T-helper 1 cell treated with Interleukin-12 subunit alpha and Interleukin-12 subunit beta and Interleukin-4 antibody, amounts not matched to agents 30 μg/mL and 1 μg/mL, for 36 hours (primary cell): ENCODE data around the gene PRPF40B.

Experiments
- H3K27ac Mint-ChIP-seq: one replicate; pipeline ENCODE4 v1.8.0; 2021; ENCODE audit warnings: mild to moderate bottlenecking, mixed read lengths
- H3K27me3 Mint-ChIP-seq: one replicate; pipeline ENCODE4 v1.8.0; 2021; ENCODE audit warnings: low read depth, mixed read lengths
- H3K36me3 Mint-ChIP-seq: one replicate; pipeline ENCODE4 v1.8.0; 2021; ENCODE audit warnings: low read depth, mixed read lengths
- H3K4me1 Mint-ChIP-seq: one replicate; pipeline ENCODE4 v1.8.0; 2021; ENCODE audit warnings: low read depth, mixed read lengths
- H3K4me3 Mint-ChIP-seq: one replicate; pipeline ENCODE4 v1.8.0; 2021; ENCODE audit warnings: mild to moderate bottlenecking, moderate library complexity, mixed read lengths
- H3K9me3 Mint-ChIP-seq: one replicate; pipeline ENCODE4 v1.8.0; 2021; ENCODE audit warnings: mixed read lengths

The PRPF40B gene

GRCh38 chr12:49669796-49670195, 46.4 kb downstream of the PRPF40B start:
- H3K27me3 Mint-ChIP-seq = no peaks in the 10 kb centered on the region
- no peaks in the 10 kb centered on the region for H3K9me3 Mint-ChIP-seq
- H3K36me3 Mint-ChIP-seq = peaks cover 25% of the 10 kb centered on the region
- no peak overlapping the region for H3K4me3 Mint-ChIP-seq
- peak overlapping the region; percentile 10 for H3K27ac Mint-ChIP-seq
- H3K4me1 Mint-ChIP-seq = peaks cover 68% of the 10 kb centered on the region

GRCh38 chr12:49671031-49671765, 47.8 kb downstream of the PRPF40B start:
- Mint-ChIP-seq H3K27ac (peak overlapping the region; percentile 90), H3K9me3 (no peaks in the 10 kb centered on the region), H3K4me3 (peak overlapping the region; percentile 40), H3K4me1 (peaks cover 74% of the 10 kb centered on the region), H3K27me3 (no peaks in the 10 kb centered on the region), H3K36me3 (peaks cover 15% of the 10 kb centered on the region)

DNA sequence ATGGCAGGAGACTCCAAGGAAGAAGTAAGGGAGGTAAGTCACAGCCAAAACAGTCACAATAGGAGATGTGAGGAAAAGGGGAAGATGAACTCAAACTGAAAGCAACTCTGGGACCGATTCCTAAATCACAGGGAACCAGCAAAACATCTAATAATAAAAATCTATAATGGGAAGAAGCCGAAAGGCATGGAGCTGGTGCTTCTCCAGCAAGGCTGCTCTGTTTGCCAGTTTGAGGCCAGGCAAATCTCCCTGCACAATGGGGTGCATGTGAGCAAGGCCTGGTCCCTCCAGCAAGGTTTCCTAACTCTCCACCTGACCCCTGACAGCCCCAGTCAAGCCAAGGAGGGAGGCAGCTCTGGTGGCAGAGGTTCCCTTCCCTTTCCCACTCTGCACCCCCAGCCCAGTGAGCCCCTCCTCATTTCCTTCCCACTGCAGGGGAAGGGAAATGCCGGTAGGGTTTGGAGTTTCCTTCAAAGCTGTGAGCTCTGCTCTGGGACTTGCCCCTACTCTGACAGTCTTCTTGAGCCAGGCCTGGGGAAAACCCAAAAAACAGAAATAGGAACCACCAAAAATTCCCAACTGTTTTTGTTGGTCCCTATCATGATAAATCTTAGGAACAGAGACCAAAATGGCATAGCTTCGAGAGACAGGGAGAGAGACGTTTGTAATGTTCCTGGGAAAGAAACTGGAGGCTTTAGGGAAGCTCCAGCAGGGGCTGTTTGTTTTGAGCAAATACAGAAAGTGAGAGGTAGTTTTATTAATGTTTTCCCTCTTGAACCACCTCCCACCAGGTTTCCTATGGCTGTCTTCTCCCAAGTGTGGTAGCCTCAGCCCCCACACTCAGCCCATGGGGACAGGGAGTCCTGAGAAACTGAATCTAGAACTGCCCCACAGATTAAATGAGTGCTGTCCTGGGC, 49.2 kb downstream of the PRPF40B start:
- Mint-ChIP-seq H3K36me3 (peaks cover 13% of the 10 kb centered on the region), H3K9me3 (no peaks in the 10 kb centered on the region), H3K4me3 (peak overlapping the region; percentile 7), H3K4me1 (peaks cover 76% of the 10 kb centered on the region), H3K27me3 (no peaks in the 10 kb centered on the region), H3K27ac (peak overlapping the region; percentile 90)

GRCh38 chr12:49673446-49674317, 50.3 kb downstream of the PRPF40B start:
- H3K27me3 Mint-ChIP-seq = no peaks in the 10 kb centered on the region
- peaks cover 66% of the 10 kb centered on the region for H3K4me1 Mint-ChIP-seq
- peak overlapping the region; percentile 43 for H3K4me3 Mint-ChIP-seq
- H3K36me3 Mint-ChIP-seq = peaks cover 4% of the 10 kb centered on the region
- H3K9me3 Mint-ChIP-seq = no peaks in the 10 kb centered on the region
- peak overlapping the region; percentile 82 for H3K27ac Mint-ChIP-seq

DNA sequence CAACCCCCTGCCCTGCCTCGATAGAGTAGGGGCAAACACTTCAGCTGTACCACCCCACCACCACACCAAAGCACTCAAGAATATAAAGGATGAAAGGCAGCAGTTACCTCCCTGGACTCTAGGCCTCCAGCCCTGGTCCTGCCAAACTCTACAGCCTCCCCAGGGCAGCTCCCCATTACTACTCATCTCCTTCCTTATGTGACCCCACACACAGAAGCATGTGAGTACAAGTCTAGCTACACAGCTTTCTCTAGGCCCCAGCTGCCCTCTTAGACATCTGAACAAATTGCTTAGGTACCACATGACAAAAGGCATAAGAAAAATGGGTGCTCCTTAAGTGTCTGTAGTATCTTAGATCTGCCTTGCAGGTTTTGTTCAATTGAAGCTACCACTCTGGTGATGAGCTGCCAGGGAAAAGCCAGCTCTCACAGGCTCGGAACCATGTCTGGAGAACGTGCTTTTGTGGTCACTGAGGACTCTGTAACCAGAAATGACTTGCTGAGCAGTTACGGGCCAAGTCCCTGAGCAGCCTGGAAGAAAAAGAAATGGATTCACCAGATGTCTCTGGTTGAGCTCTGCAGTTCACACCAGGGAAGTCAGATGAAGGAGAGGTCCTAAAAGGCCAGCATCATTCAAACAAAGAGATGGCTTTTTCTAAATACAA, 51.1 kb downstream of the PRPF40B start:
- peak overlapping the region; percentile 82 for H3K27ac Mint-ChIP-seq

GRCh38 chr12:49675137-49675536, 51.8 kb downstream of the PRPF40B start:
- H3K4me1 Mint-ChIP-seq = peaks cover 63% of the 10 kb centered on the region
- H3K4me3 Mint-ChIP-seq = no peak overlapping the region
- H3K36me3 Mint-ChIP-seq = no peaks in the 10 kb centered on the region
- no peaks in the 10 kb centered on the region for H3K9me3 Mint-ChIP-seq
- no peak overlapping the region for H3K27ac Mint-ChIP-seq
- H3K27me3 Mint-ChIP-seq = no peaks in the 10 kb centered on the region

More for the DNA sequence above, 51.1 kb downstream of the PRPF40B start:
- H3K4me1 Mint-ChIP-seq = peaks cover 68% of the 10 kb centered on the region
- H3K9me3 Mint-ChIP-seq = no peaks in the 10 kb centered on the region
- peak overlapping the region; percentile 43 for H3K4me3 Mint-ChIP-seq
- H3K27me3 Mint-ChIP-seq = no peaks in the 10 kb centered on the region
- peaks cover 4% of the 10 kb centered on the region for H3K36me3 Mint-ChIP-seq

GRCh38 chr12:49678711-49679110, 55.4 kb downstream of the PRPF40B start:
- no peaks in the 10 kb centered on the region for H3K27me3 Mint-ChIP-seq
- no peaks in the 10 kb centered on the region for H3K9me3 Mint-ChIP-seq
- H3K36me3 Mint-ChIP-seq = no peaks in the 10 kb centered on the region
- H3K4me3 Mint-ChIP-seq = no peak overlapping the region
- peaks cover 38% of the 10 kb centered on the region for H3K4me1 Mint-ChIP-seq
- no peak overlapping the region for H3K27ac Mint-ChIP-seq

DNA sequence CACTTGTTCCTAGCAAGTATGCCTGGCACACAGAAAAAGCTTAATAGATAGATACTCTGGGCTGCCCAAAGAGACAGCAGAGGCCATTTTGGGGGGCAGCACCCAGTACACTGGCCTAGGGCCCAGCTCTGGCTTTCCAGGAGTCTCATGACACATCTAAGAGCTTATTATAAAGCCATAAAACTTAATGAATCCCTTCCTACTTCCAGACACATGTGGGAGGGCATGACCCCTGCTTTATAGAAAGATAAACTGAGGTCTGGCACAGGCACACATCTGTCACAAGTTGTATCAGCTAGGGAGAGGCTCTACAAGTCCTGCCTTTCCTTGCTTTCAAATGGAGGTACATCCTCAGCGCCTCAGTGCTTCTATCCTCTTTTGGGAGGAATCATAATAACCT, 56.7 kb downstream of the PRPF40B start:
- no peaks in the 10 kb centered on the region for H3K36me3 Mint-ChIP-seq
- no peaks in the 10 kb centered on the region for H3K9me3 Mint-ChIP-seq
- no peak overlapping the region for H3K27ac Mint-ChIP-seq
- no peak overlapping the region for H3K4me3 Mint-ChIP-seq
- H3K27me3 Mint-ChIP-seq = no peaks in the 10 kb centered on the region
- peaks cover 34% of the 10 kb centered on the region for H3K4me1 Mint-ChIP-seq

DNA sequence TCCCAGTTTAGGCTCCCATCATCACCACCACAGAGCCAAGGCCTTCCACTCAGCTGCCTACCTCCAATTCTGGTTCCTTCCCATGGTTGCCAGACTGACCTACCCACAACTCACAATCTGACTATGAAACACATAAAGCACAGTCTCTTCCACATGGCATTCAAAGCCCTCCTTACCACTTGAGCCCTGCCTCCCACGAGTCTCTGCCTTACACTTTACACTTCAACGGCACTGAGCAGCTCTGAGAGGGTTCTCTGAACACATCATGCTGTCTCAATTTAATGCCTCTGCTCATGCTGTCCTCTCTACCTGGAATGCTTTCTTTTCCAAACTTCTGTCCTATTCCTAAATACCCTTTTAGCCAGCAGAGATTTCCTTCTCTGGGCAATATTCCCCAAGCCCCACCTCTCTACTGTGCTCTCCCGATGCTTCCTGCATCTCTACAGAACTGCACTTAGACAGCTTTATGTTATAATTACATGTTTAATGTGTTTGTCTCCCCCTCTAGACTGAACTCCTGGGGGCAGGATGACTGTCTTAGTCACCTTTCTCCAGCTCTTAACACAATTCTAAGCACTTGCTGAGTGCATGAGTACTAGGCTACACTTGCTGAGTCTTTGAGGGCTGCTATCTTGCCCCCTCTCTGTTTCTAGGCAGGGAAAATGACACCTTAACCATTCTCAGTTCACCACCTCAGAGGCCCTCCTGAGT, 60.4 kb downstream of the PRPF40B start:
- Mint-ChIP-seq H3K9me3 (no peaks in the 10 kb centered on the region), H3K4me1 (peaks cover 25% of the 10 kb centered on the region), H3K27me3 (no peaks in the 10 kb centered on the region), H3K36me3 (peaks cover 10% of the 10 kb centered on the region), H3K27ac (no peak overlapping the region), H3K4me3 (no peak overlapping the region)

- Mint-ChIP-seq H3K27me3 (no peaks in the 10 kb centered on the region), H3K4me1 (peaks cover 27% of the 10 kb centered on the region), H3K4me3 (no peak overlapping the region), H3K9me3 (no peaks in the 10 kb centered on the region), H3K36me3 (peaks cover 12% of the 10 kb centered on the region), H3K27ac (no peak overlapping the region)
These were observed 61.0 kb downstream of the PRPF40B start for GRCh38 chr12:49684310-49684854.

GRCh38 chr12:49687941-49688340, 64.6 kb downstream of the PRPF40B start:
- no peaks in the 10 kb centered on the region for H3K9me3 Mint-ChIP-seq
- H3K36me3 Mint-ChIP-seq = peaks cover 14% of the 10 kb centered on the region
- no peaks in the 10 kb centered on the region for H3K27me3 Mint-ChIP-seq
- H3K27ac Mint-ChIP-seq = no peak overlapping the region
- H3K4me3 Mint-ChIP-seq = no peak overlapping the region
- H3K4me1 Mint-ChIP-seq = peaks cover 33% of the 10 kb centered on the region

GRCh38 chr12:49689237-49689636, 65.9 kb downstream of the PRPF40B start:
- H3K36me3 Mint-ChIP-seq = peaks cover 14% of the 10 kb centered on the region

DNA sequence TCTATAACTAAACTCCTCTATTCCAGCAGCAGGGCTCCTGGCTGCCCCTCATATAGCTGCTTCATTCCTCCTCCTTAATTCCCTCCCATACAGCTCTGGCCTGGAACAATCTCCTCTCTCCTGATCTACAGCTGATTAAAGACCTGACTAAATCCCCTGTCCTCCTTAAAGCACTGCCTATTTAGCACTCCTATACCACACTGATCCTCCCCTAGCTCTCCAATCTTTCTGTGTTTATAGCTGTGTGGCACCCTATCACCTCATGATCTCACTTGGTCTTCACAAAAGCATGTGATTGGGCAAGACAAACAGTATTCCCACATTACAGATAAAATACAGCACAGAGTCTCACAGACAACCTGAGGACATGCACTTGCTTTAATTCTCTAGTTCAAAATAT, 66.4 kb downstream of the PRPF40B start:
- no peaks in the 10 kb centered on the region for H3K9me3 Mint-ChIP-seq
- H3K4me1 Mint-ChIP-seq = peaks cover 22% of the 10 kb centered on the region
- H3K4me3 Mint-ChIP-seq = no peak overlapping the region
- H3K27me3 Mint-ChIP-seq = no peaks in the 10 kb centered on the region
- H3K27ac Mint-ChIP-seq = no peak overlapping the region
- H3K36me3 Mint-ChIP-seq = peaks cover 14% of the 10 kb centered on the region

More at GRCh38 chr12:49689237-49689636, 65.9 kb downstream of the PRPF40B start:
- H3K9me3 Mint-ChIP-seq = no peaks in the 10 kb centered on the region
- no peak overlapping the region for H3K27ac Mint-ChIP-seq
- peaks cover 26% of the 10 kb centered on the region for H3K4me1 Mint-ChIP-seq
- no peak overlapping the region for H3K4me3 Mint-ChIP-seq
- H3K27me3 Mint-ChIP-seq = no peaks in the 10 kb centered on the region
